Ascending aorta (tissue), 2 donors: ENCODE results near the gene B3GAT3. TPM values are rescaled to one million over a fixed set of nuclear protein-coding genes. Genes with fewer than 3 reads are reported as not detected.

ENCODE experiments used
- DNase-seq, 2 donors: peaks; one replicate each; pipeline ENCODE4 v3.0.0-alpha.2; 2019; ENCODE audit warnings: low spot score in 2 of 2
- H3K27ac ChIP-seq, 2 donors: fragments of 200-600 bp; sonication (generic); one replicate each; pipeline ENCODE4 v1.5.1; 2016 to 2017; ENCODE audit warnings: mild to moderate bottlenecking in 1 of 2
- H3K27me3 ChIP-seq: fragments of 200-600 bp; sonication (generic); one replicate; pipeline ENCODE4 v1.5.1; 2017
- H3K36me3 ChIP-seq, 2 donors: fragments of 200-600 bp; sonication (generic); one replicate each; pipeline ENCODE4 v1.5.1; 2016
- H3K4me1 ChIP-seq, 2 donors: fragments of 200-600 bp; sonication (generic); one replicate each; pipeline ENCODE4 v1.5.1; 2016 to 2017; ENCODE audit warnings: mild to moderate bottlenecking in 1 of 2
- H3K4me3 ChIP-seq, 2 donors: fragments of 200-600 bp; sonication (generic); one replicate each; pipeline ENCODE4 v1.5.1; 2016 to 2017; ENCODE audit warnings: mild to moderate bottlenecking in 1 of 2
- H3K9me3 ChIP-seq, 2 donors: fragments of 200-600 bp; sonication (generic); one replicate each; pipeline ENCODE4 v1.5.1; 2016
- CTCF ChIP-seq, 3 experiments: fragments of 200-600 bp in 2 of 3; fragments of 450-650 bp in 1 of 3; sonication (generic) in 2 of 3; IDR thresholded peaks; one replicate each; pipeline ENCODE4 v1.5.1; 2016 to 2019; ENCODE audit warnings: antibody characterized with exemption in 3 of 3, mild to moderate bottlenecking in 1 of 3, moderate library complexity in 1 of 3
- intact Hi-C: fragments of 100-400 bp; cut with DNase I; formaldehyde crosslinking; loops from one replicate; pipeline ENCODE4 v1.15.1; 2023
- total RNA-seq: library from RNA; depleted of rRNA; stranded (reverse); fragments of >200 nt; gene quantifications from one replicate; pipeline ENCODE4 v1.1.0, GENCODE V29; 2016

B3GAT3 gene
- total RNA-seq, 1 donor from 2014 or later, result 61.3 TPM

- no peak for DNase-seq
- Histone ChIP-seq H3K27me3 (no peaks in the 10 kb centered on the region), H3K27ac (peak overlapping the region; percentile 98 to 99), H3K9me3 (no peaks in the 10 kb centered on the region), H3K4me3 (peak overlapping the region; percentile 82 to 92), H3K4me1 (peaks cover 11 to 27% of the 10 kb centered on the region in 2 donors), H3K36me3 (peaks cover 40 to 48% of the 10 kb centered on the region in 2 donors)
- no peak for TF ChIP-seq CTCF (IDR thresholded peaks at IDR 0.05)
- intact Hi-C loops, result loop anchor here (5.0 kb wide), 1 partner anchor 221 kb away; the partner anchor contains the start of genes STX5 and TEX54
Measured at GRCh38 chr11:62610814-62611704, 10.7 kb downstream of the B3GAT3 start.

GRCh38 chr11:62610403-62610802 lies 11.4 kb downstream of the B3GAT3 start:
- intact Hi-C loops, result loop anchor here (5.0 kb wide), 1 partner anchor 222 kb away; the partner anchor contains the start of genes STX5 and TEX54
- Histone ChIP-seq H3K27ac (peak overlapping the region in 1 of 2 donors; percentile 98), H3K9me3 (no peaks in the 10 kb centered on the region), H3K4me3 (no peak overlapping the region), H3K36me3 (peaks cover 42 to 52% of the 10 kb centered on the region in 2 donors), H3K4me1 (peaks cover 11 to 27% of the 10 kb centered on the region in 2 donors), H3K27me3 (no peaks in the 10 kb centered on the region)
- TF ChIP-seq CTCF (IDR thresholded peaks at IDR 0.05), result no peak
- no peak for DNase-seq

- DNase-seq, result no peak
- H3K27me3 ChIP-seq, result no peaks in the 10 kb centered on the region
- TF ChIP-seq CTCF (IDR thresholded peaks at IDR 0.05), result no peak
- H3K27ac ChIP-seq, result no peak overlapping the region
- no peaks in the 10 kb centered on the region for H3K9me3 ChIP-seq
- H3K4me1 ChIP-seq, result peaks cover 11 to 28% of the 10 kb centered on the region in 2 donors
- intact Hi-C loops, result no loop called here
- H3K36me3 ChIP-seq, result peaks cover 40 to 55% of the 10 kb centered on the region in 2 donors
- H3K4me3 ChIP-seq, result no peak overlapping the region
Measured at GRCh38 chr11:62608776-62609175, 13.0 kb downstream of the B3GAT3 start.

GRCh38 chr11:62607714-62608113 lies 14.1 kb downstream of the B3GAT3 start:
- Histone ChIP-seq H3K9me3 (no peaks in the 10 kb centered on the region), H3K4me1 (peaks cover 11 to 27% of the 10 kb centered on the region in 2 donors), H3K36me3 (peaks cover 40 to 57% of the 10 kb centered on the region in 2 donors), H3K27me3 (no peaks in the 10 kb centered on the region), H3K27ac (no peak overlapping the region), H3K4me3 (no peak overlapping the region)
- intact Hi-C loops, result no loop called here
- TF ChIP-seq CTCF (IDR thresholded peaks at IDR 0.05), result no peak
- DNase-seq, result no peak

GRCh38 chr11:62605902-62606301 lies 15.9 kb downstream of the B3GAT3 start:
- TF ChIP-seq CTCF (IDR thresholded peaks at IDR 0.05), result no peak
- H3K4me3 ChIP-seq, result no peak overlapping the region
- intact Hi-C loops, result no loop called here
- H3K27me3 ChIP-seq, result no peaks in the 10 kb centered on the region
- H3K36me3 ChIP-seq, result peaks cover 39 to 56% of the 10 kb centered on the region in 2 donors
- peaks cover 6 to 23% of the 10 kb centered on the region in 2 donors for H3K4me1 ChIP-seq
- DNase-seq, result no peak
- no peak overlapping the region for H3K27ac ChIP-seq
- no peaks in the 10 kb centered on the region for H3K9me3 ChIP-seq
